ENCODE data around the gene TIGD4.

DNA sequence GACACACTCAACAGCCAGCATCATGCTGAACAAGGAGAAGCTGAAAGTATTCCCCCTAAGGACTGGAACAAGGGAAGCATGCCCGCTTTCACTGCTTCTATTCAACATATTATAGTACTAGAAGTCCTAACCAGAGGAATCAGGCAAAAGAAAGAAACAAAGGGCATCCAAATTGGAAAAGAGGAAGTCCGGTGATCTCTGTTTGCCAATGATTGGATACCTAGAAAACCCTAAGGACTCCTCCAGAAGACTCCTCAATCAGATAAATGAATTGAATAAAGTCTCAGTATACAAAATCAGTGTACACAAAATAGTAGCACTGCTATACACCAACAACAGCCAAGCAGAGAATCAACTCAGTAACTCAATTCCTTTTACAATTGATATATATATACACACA, 45.0 kb upstream of the TIGD4 start:
- TF ChIP-seq RAD21 (conservative IDR thresholded peaks at IDR 0.05 in 1 of 2, IDR thresholded peaks at IDR 0.05 in 1 of 2) (no peak), POLR2A (IDR thresholded peaks at IDR 0.05; ENCODE audit: low read length) (no peak), PHF8 (IDR thresholded peaks at IDR 0.05; ENCODE audit: borderline replicate concordance, low read depth) (no peak), SMC3 (IDR thresholded peaks at IDR 0.05) (no peak), BHLHE40 (IDR thresholded peaks at IDR 0.05; ENCODE audit: low read depth, low read length) (no peak), MYC (IDR thresholded peaks at IDR 0.05; ENCODE audit: borderline replicate concordance, low read length) (no peak)
- TF ChIP-seq, protein P1, sequence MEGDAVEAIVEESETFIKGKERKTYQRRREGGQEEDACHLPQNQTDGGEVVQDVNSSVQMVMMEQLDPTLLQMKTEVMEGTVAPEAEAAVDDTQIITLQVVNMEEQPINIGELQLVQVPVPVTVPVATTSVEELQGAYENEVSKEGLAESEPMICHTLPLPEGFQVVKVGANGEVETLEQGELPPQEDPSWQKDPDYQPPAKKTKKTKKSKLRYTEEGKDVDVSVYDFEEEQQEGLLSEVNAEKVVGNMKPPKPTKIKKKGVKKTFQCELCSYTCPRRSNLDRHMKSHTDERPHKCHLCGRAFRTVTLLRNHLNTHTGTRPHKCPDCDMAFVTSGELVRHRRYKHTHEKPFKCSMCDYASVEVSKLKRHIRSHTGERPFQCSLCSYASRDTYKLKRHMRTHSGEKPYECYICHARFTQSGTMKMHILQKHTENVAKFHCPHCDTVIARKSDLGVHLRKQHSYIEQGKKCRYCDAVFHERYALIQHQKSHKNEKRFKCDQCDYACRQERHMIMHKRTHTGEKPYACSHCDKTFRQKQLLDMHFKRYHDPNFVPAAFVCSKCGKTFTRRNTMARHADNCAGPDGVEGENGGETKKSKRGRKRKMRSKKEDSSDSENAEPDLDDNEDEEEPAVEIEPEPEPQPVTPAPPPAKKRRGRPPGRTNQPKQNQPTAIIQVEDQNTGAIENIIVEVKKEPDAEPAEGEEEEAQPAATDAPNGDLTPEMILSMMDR (IDR thresholded peaks at IDR 0.05): no peak
- TF ChIP-seq, protein P2, sequence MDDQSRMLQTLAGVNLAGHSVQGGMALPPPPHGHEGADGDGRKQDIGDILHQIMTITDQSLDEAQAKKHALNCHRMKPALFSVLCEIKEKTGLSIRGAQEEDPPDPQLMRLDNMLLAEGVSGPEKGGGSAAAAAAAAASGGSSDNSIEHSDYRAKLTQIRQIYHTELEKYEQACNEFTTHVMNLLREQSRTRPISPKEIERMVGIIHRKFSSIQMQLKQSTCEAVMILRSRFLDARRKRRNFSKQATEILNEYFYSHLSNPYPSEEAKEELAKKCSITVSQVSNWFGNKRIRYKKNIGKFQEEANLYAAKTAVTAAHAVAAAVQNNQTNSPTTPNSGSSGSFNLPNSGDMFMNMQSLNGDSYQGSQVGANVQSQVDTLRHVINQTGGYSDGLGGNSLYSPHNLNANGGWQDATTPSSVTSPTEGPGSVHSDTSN (IDR thresholded peaks at IDR 0.05): no peak
- TF ChIP-seq, protein P3, sequence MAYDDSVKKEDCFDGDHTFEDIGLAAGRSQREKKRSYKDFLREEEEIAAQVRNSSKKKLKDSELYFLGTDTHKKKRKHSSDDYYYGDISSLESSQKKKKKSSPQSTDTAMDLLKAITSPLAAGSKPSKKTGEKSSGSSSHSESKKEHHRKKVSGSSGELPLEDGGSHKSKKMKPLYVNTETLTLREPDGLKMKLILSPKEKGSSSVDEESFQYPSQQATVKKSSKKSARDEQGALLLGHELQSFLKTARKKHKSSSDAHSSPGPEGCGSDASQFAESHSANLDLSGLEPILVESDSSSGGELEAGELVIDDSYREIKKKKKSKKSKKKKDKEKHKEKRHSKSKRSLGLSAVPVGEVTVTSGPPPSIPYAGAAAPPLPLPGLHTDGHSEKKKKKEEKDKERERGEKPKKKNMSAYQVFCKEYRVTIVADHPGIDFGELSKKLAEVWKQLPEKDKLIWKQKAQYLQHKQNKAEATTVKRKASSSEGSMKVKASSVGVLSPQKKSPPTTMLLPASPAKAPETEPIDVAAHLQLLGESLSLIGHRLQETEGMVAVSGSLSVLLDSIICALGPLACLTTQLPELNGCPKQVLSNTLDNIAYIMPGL (CRISPR knock-in tag; IDR thresholded peaks at IDR 0.05; ENCODE audit: borderline replicate concordance): no peak
